ENCODE measurements around the gene CYP4A11.
"Not testable (repeated sequence)": the region's sequence is repeated elsewhere in the genome, so short reads cannot be mapped to it uniquely, and the experiment has no call there.

The CYP4A11 gene, protein sequence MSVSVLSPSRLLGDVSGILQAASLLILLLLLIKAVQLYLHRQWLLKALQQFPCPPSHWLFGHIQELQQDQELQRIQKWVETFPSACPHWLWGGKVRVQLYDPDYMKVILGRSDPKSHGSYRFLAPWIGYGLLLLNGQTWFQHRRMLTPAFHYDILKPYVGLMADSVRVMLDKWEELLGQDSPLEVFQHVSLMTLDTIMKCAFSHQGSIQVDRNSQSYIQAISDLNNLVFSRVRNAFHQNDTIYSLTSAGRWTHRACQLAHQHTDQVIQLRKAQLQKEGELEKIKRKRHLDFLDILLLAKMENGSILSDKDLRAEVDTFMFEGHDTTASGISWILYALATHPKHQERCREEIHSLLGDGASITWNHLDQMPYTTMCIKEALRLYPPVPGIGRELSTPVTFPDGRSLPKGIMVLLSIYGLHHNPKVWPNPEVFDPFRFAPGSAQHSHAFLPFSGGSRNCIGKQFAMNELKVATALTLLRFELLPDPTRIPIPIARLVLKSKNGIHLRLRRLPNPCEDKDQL

DNA sequence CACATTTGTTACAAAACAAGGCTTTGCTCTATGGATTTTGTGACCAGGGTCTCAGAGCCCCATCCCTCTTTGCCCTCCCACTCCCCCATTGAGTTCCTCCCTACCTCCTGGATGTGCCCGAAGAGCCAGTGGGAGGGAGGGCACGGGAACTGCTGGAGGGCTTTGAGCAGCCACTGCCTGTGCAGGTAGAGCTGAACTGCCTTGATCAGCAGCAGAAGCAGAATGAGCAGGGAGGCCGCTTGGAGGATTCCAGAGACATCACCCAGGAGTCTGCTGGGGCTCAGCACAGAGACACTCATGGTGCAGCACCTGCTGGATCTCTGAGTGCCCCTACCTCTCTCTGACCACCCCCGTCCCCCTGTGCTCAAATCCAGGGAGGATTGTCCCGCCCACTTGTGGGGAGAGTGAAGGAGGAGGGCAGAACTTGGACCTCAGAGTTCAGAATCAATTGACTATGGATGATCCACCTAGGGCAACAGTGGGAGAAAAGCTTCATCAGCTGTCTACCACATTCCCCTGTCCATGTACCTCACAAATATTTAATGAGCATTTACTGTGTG is at the start of gene CYP4A11:
CYP4A11 (minus strand) TSS at position 342 of the 560 bp plus-strand sequence; CDS start at position 299, 43 bp downstream.
- no peak for DNase-seq

DNA sequence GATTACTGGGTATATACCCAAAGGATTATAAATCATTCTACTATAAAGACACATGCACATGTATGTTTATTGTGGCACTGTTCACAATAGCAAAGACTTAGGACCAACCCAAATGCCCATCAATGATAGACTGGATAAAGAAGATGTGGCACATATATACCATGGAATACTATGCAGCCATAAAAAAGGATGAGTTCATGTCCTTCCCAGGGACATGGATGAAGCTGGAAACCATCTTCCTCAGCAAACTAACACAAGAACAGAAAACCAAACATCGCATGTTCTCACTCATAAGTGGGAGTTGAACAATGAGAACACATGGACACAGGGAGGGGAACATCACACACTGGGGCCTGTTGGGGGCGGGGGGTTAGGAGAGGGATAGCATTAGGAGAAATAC is 49.3 kb upstream of the CYP4A11 start:
- not testable (repeated sequence) for DNase-seq

DNA sequence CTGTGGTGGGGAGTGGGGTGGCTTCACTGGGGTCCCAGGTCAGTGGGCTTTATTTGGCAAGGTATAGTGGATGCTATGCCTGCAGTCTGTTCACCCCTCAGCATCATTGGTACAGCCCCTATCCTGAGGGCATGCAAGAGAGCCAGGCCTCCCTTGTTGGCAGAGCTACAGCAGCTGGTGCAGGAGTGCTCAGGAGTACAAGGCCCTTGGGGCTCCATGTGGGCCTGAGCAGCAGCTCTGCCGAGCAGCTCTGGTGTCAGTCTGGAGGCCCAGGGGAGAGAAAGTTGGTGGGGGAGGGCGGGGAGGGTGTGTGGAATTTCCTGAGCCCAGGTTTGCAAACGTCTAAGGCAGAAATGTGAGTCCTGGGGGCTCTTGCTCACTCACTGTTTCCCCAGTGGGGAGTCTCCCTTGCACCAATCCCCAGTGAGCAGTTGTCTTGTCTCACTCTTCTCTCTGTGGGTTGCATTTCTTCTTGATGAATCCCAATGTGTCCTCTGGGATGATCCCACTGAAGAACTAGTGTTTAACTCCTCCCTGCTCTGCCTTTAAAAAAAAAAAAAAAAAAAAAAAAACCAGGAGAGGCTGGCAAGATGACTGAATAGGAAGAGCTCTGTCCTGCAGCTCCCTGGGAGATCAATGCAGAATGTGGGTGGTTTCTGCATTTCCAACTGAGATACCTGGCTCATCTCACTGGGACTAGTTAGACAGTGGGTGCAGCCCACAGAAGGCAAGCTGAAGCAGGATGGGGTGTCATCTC is 42.7 kb upstream of the CYP4A11 start:
- DNase-seq, result no peak

DNA sequence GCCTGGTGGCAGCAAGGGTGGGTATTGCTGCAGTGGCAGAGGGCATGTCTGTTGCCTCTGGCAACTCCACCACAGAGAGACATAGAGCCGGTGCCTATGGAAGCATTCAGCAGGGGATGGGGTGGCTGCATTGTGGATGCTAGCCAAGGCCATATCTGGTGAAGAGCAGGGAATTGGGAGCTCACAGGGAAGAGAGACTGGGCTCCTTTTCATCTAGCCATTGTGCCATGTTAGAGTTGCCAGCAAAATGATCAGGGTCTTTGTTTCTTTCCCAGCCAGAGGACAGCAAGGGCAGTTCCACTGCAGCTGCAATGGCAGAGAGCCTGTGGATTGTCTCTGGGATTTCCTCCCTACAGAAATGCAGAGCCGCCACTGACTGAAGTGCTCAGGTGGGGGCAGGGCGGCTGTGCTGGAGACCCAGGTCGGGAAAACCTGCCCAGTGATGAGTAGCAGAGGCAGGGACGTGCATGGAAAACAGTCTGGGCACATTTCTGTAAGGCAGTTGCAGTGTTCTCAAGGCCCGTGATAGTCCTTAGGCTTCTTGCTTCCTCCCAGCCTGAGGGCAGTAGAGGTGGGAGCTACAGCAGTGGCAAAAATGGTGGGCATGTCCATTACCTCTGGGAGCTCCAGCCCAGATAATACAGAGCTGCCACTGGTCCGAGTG is 42.0 kb upstream of the CYP4A11 start:
- no peak for DNase-seq

DNA sequence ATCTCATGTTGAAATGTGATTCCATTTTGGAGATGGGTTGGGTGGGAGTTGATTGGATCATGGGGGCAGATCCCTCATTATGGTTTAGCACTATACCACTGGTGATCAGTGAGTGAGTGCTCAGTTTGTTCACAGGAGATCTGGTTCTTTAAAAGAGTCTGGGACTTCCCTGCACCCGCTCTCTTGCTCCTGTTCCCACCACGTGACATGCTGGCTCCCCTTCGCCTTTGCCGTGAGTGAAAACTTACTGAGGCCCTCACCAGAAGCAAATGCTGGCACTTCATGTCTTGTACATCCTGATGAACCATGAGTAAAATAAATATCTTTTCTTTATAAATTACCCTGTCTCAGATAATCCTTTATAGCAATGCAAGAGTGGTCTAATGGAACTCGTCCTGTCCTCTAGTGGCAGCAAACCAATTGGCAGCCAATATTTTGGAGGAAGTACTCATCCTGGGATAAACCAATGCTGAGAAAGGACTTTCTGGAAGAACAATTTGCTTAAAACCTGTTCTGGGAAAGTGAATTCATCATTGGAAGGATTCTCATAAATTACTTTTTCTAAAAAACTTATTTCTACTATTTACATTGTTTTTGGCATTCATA is 27.8 kb upstream of the CYP4A11 start:
- DNase-seq, result no peak

DNA sequence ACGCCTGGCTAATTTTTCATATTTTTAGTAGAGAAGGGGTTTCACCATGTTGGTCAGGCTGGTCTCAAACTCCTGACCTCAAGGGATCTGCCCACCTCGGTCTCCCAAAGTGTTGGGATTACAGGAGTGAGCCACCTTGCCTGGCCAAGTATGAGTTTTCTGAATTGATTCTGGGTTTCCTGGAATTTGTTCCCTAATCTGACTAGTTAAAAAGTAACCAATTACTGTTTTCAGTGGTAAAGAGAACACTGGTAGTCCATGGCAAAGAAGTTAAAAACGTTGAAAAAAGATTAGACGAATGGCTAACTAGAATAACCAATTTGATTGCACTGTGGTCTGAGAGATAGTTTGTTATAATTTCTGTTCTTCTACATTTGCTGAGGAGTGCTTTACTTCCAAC is 21.0 kb upstream of the CYP4A11 start:
- DNase-seq, result not testable (repeated sequence)

DNA sequence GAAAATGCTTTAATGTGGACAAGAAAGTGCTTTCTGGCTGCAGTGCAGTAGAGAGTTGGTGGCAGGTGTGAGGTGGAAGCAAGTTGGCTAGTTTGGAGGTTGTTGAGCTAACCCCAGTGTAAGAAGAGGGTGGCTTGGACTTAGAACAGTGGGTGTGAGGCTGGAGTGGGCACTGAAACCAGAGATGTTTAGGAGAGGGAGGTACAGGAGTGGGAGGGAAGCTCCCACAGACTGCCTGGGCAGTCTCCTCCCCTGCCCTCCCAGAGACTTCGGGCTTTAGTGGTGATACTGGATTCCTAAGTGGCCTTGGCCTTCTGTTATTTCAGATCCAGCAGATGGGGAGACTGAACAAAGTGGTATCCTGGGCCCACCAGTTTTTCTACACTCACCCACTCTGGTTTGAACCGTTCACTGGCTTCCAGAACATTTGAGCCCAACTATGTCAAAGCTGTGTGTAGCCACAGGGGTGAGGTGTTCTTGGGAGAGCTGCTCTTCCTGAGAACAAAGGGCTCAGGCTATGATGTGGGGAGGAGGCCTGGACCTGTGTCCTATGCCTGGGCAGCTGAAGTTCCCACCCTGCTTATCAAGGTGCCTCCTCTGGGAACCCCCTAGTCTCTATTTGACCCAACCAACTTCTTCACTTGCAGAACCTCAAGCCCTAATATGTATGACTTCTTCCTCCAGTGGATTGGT is 19.9 kb upstream of the CYP4A11 start:
- no peak for DNase-seq

DNA sequence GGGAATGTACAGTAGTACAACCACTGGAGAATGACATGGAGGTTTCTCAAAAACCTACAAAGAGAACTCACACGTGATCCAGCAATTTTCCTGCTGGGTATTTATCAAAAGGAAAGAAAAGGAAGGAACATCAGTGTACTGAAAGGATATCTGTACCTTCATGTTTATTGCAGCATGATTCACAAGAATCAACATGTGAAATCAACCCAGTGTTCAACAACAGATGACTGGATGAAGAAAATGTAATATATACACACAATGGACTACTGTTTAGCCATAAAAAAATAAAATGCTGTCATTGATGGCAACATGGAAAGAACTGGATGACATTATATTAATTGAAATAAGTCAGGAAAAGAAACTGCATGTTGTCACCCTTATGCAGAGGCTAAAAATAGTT is 19.0 kb upstream of the CYP4A11 start:
- no peak for DNase-seq

DNA sequence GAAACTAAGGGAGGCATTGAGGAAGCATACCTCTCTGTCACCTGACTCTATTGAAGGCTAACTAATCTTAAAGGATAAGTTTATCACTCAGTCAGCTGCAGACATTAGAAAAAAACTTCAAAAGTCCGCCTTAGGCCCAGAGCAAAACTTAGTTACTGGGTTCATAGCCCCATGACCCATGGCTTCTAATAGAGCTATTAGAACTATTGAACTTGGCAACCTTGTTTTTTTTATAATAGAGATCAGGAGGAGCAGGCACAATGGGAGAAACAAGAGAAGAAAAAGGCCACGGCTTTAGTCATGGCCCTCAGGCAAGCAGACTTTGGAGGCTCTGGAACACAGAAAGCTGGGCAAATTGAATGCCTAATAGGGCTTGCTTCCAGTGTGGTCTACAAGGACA is 13.8 kb upstream of the CYP4A11 start:
- DNase-seq, result not testable (repeated sequence)

DNA sequence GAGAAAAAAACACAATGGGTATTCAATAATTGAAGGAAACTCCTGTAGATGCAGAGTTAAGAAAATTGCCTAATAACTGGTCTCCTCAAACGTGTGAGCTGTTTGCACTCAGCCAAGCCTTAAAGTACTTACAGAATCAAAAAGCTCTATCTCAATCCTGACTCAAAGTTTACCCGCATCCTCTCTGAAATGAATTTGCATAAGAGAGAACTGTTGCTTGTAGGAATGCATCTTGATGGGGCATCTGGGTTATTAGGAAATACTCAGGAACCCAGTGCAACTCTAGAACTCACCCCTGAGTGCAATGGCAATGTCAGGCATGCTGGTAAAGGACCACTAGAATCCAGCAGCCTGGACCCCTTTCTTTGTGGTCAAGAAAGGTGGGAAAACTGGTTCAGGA is 12.6 kb upstream of the CYP4A11 start:
- DNase-seq, result not testable (repeated sequence)

DNA sequence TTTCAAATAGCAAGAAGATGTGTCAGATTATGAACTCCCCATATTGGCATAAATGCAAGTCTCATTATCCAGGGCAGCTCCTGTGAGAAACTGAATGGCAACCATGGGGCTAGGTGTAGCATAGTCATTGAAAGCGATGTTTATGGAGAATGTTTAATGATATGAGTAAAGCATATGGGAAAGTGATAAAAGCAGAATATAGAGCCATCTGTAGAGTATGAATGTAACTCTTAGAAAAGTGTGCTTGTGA is 8.1 kb upstream of the CYP4A11 start:
- DNase-seq, result not testable (repeated sequence)

DNA sequence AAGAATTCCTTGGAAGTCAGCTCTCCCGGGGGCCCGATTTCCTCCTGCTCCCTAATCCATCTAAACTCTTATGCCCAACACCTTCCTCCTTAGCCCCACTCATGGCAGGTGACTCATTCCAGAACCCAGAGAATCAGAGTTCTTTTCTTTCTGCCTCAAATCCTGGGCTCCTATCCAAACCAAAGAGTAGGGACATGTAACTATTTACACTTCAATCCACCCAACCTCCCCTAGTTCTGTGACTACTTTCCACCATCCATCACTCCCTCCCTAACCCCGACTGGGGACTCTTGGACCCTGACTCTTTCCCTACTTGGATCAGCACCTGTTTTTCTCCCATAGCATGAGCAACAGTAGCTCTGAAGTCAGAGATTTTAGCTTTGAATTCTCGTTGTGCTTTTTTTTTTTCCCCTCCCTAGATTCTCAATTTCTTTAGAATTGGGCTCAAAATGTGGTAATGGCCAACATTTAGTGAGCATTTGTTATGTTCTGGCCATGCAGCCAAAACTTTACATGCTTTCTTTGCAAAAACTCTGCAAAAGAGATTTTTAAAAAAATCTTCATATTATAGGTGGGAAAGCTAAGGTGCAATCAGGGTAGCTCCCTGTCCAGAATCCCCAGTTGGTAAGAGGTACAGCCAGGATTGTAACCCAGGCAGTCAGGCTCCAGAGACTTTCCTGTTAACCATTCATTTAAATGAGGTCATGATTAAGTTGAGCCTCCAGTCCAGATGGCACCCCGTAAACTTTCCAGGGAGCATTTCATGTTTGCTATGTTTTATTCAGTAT is 7.5 kb upstream of the CYP4A11 start:
- DNase-seq, result no peak

DNA sequence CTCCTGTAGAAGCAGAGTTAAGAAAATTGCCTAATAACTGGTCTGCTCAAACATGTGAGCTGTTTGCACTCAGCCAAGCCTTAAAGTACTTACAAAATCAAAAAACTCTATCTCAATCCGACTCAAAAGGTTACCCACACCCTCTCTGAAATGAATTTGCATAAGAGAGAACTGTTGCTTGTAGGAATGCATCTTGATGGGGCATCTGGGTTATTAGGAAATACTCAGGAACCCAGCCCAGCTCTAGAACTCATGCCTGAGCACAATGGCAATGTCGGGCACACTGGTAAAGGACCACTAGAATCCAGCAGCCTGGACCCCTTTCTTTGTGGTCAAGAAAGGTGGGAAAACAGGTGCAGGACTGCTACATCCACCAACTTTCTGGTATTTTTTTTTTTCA is 6.4 kb upstream of the CYP4A11 start:
- DNase-seq, result not testable (repeated sequence)

DNA sequence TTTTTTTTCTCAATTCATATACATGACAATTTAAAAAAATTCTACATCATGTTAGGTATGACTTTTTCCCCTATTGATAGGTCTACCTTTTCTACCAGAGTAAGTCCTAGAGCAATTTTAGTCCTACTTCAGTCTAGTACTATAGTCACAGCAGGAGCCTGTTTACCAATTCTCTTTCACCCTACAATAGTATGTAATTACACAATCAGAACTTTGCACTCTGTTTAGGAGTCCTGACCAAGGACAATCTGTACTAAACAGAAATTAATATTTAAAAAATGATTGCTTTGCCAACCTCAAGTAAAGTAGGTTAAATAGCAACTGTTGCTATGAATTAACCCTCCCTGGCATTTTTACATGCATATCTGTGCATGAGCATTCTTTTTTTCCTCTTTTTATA is 810 bp upstream of the CYP4A11 start:
- DNase-seq, result no peak

DNA sequence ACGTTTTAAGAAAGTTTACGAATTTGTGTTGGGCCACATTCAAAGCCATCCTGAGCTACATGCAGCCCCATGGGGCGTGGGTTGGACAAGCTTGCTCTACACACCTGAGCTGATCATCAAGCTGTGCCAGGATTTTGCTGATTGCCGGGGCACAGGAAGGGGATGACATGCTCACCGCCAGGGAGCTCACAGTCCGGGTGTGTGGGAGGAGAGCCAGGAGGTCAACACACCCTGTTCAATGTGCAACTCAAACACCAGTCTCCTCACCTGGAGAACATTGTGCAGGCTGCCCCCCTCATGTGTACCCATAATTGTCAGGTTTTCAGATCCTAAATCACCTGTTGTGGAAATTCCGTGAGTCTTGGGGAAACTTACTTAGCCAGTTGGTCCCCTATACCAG is 969 bp downstream of the CYP4A11 start:
- no peak for DNase-seq

DNA sequence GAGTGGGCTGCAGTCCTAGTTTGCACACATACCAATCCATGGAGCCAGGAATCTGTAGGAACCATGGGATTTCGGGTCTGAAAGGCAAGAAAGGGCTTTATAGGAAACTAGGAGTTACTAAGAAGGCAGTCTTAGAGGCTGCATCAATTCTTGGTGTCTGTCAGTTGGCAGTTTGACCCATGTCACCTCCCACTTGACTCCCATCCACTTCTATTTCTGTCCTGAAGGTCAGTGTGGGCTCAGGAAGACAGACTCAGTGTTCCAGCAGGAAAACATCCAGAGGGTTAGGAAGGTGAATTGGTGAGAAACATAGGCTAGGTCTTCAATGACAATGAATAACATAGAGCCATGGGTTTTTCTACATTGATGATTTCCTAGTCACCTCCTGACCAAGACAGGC is 4.0 kb downstream of the CYP4A11 start:
- DNase-seq, result no peak

DNA sequence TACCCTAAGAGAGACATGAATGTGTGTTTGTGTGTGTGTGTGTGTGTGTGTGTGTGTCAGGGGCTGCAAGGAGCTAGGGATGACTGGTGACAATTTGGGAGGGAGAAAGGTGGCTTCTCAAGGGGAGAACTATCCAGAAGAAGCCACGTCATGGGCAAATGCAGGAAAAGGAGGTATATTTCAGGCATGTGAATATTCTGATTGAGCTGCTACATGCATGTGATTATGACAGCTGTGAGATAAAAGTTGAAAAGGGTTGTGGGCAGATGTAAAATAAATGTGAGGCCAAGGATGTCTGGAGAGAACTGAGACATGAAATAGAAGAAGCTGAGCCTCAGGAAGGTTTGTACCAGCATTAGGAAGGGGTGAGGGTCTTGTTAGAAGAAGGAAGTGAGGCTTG is 4.5 kb downstream of the CYP4A11 start:
- no peak for DNase-seq

DNA sequence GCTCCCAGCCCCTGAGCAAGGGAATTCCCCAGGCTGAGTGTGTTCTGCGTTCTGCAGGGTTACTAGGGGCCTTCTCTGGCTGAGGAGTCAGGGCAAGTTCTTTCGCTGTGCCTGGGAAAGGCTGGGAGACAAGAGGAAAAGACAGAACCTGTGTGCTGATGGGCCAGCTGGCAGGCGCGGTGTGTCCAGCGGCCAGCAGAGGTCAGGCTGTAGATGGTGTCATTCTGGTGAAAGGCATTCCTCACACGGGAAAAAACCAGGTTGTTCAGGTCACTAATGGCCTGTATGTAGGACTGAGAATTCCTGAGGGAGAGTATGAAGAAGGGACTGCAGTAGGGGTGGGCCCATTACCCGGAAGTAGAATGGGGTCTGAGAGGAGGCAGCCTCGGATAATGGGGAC is 6.4 kb downstream of the CYP4A11 start:
- DNase-seq, result not testable (repeated sequence)

DNA sequence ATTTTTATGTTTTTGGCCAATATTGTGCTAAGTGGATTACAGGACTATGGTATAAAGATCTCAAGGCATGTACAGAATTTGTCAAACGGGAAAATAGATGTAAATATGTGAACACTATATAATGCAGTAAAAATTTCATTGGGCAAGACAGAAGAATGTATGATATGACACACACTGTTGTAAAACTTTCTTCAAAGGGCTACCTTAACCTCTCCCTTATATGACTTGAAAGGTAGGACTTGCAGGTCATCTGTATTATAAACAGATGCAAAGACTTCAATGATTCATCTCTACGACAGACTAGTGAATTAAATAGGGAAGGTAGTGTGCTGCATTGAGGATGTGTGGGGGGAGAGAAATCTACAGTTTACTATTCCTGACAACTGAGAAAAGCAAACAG is 9.3 kb downstream of the CYP4A11 start:
- DNase-seq, result not testable (repeated sequence)

DNA sequence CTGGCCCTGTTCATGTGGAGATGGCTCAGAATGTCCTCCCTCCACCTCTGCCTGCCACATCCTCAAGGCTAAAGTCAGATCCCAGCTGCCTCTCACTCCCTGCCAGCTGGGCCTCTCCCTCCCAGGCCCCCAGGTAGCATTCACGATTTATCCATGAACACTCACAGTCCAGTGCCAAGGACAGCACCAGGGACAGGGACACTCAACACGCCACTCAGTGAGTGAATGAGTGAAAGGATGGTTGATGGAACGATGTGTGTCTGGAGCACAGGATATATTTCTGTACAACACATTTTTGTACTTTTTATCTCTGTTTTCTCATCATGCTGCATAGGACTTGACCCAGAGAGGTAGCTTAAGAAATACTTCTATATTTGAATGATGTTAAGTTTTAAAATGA is 10.1 kb downstream of the CYP4A11 start:
- DNase-seq, result no peak

DNA sequence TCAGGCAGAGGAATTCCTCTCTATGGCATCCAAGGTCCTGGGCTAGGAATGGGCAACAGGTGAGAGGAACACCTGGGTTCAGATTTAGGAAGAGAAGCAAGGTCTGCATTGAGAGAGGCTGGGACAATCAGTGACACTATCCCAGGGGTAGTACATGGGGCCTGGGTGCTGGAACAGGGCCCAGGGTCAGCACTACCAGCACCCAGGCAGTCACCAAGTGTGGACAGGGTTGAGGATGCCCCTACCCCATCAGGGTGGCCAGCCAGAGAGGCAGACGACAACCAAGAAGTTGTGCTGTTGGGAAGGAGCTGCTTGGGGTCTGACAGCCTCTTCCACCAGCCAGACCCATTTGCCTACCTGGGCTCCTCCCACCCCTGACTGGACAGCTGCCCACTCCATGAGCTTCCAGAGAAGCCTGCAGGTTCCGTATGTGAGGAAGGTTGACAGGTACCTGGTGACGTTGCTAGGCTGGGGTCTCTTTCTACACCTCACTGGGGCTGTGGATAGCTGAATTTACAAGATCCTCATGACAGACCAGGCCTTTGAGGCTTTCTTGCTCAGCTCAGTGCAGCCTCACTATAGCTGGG is 13.9 kb downstream of the CYP4A11 start:
- DNase-seq, result no peak
